Effector memory CD4-positive, alpha-beta T cell (primary cell): ENCODE results near the gene SCAPER.
A peak's percentile ranks its signal among the peaks of the same experiment; 100 is the strongest.

Experiments used
- DNase-seq, 3 donors: peaks; one replicate each; pipeline ENCODE4 v3.0.0-alpha.2; 2020
- H3K27ac ChIP-seq: 2 replicates; pipeline ENCODE4 v1.7.0; 2013; ENCODE audit warnings: mild to moderate bottlenecking, low read length, moderate library complexity; ENCODE audit not compliant: insufficient read depth, poor library complexity, severe bottlenecking
- H3K27me3 ChIP-seq: replicated peaks from 2 replicates; pipeline ENCODE4 v1.7.0; 2013; ENCODE audit warnings: mild to moderate bottlenecking, low read length; ENCODE audit not compliant: insufficient read depth, control insufficient read depth, poor library complexity, severe bottlenecking
- H3K36me3 ChIP-seq: 2 replicates; pipeline ENCODE4 v1.7.0; 2013; ENCODE audit warnings: mild to moderate bottlenecking, low read length, moderate library complexity; ENCODE audit not compliant: control insufficient read depth, insufficient read depth
- H3K4me1 ChIP-seq: 2 replicates; pipeline ENCODE4 v1.7.0; 2013; ENCODE audit warnings: low read length, mild to moderate bottlenecking; ENCODE audit not compliant: control insufficient read depth, insufficient read depth, poor library complexity, severe bottlenecking
- H3K4me3 ChIP-seq: 2 replicates; pipeline ENCODE4 v1.7.0; 2013; ENCODE audit warnings: low read length, low read depth, mild to moderate bottlenecking; ENCODE audit not compliant: insufficient read depth, poor library complexity, severe bottlenecking
- H3K9me3 ChIP-seq: 2 replicates; pipeline ENCODE4 v1.7.0; 2013; ENCODE audit warnings: mild to moderate bottlenecking, low read length, moderate library complexity; ENCODE audit not compliant: control insufficient read depth

Gene SCAPER

GRCh38 chr15:76337696-76338485 is 567.2 kb downstream of the SCAPER start:
- Histone ChIP-seq H3K27ac (no peak overlapping the region), H3K4me3 (no peak overlapping the region), H3K36me3 (no peaks in the 10 kb centered on the region), H3K4me1 (peaks cover 66% of the 10 kb centered on the region), H3K27me3 (peaks cover 88% of the 10 kb centered on the region), H3K9me3 (no peaks in the 10 kb centered on the region)
- no peak for DNase-seq

- no peak for DNase-seq
- no peaks in the 10 kb centered on the region for H3K36me3 ChIP-seq
- peak overlapping the region; percentile 31 for H3K4me3 ChIP-seq
- H3K4me1 ChIP-seq: peaks cover 59% of the 10 kb centered on the region
- no peaks in the 10 kb centered on the region for H3K9me3 ChIP-seq
- H3K27ac ChIP-seq: no peak overlapping the region
- peaks cover 81% of the 10 kb centered on the region for H3K27me3 ChIP-seq
Observed at GRCh38 chr15:76337059-76337695, 568.0 kb downstream of the SCAPER start.

- peak within 1 kb of the TSS; percentile 31 for H3K4me3 ChIP-seq
- no peaks in the 10 kb centered on the region for H3K9me3 ChIP-seq
- no peaks in the 10 kb centered on the region for H3K36me3 ChIP-seq
- DNase-seq: peak in 2 of 3 donors; percentile 12 to 36
- H3K27ac ChIP-seq: no peak within 1 kb of the TSS
- peaks cover 52% of the 10 kb centered on the region for H3K4me1 ChIP-seq
- H3K27me3 ChIP-seq: peaks cover 73% of the 10 kb centered on the region
Observed at GRCh38 chr15:76336254-76337058, 568.7 kb downstream of the SCAPER start, which contains the start of gene ISL2. Gene ISL2, plus strand, starts transcription at chr15:76336773. Its CDS starts 111 bp downstream, at chr15:76336884.

DNA sequence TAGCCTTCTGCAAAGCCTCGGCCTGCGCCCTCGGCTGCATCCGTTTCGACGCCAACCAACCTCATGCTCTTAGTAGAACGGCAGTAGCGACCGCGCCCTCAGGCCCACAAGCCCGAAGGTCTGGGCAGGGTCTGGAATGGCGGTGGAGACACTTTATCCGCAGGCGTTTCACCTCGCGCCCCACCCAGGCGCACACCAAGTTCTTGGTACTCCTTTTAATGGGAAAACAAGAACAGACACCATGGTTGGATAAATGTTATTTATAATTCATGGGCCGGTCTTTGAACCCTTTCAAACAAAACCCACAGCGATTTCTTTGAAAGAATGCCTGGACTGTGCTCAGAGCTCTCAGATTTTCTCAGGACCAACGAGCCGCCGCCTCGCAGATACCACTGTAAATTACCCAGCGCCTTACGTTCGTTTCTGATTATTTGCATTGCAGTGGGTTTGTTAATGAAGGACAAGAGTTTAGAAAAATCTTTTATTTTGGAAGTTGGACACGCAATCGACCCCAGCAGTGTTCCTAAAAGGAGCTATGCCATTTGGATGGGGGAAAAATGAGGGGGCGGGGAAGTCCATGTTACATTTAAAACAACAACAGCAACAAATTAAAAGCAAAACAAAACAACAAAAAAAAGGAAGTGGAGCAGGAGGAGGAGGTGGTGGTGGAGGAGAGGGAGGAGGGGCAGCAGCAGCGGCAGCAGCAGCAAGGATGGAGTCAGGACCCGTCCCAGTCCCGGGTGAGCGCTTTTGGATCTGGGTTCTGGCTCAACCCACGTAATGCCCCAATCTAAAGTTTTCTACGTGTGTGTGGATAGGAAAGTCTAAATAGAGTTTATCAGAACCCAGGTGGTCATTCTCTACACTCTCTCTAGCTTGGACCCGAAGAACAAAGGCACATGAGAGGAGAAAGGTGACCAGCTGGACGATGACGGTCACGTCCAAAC is 569.6 kb downstream of the SCAPER start:
- DNase-seq: no peak
- Histone ChIP-seq H3K27ac (no peak overlapping the region), H3K9me3 (no peaks in the 10 kb centered on the region), H3K27me3 (peaks cover 65% of the 10 kb centered on the region), H3K4me1 (peaks cover 43% of the 10 kb centered on the region), H3K4me3 (peak overlapping the region; percentile 26), H3K36me3 (no peaks in the 10 kb centered on the region)

GRCh38 chr15:76334438-76335306 is 570.5 kb downstream of the SCAPER start:
- Histone ChIP-seq H3K36me3 (no peaks in the 10 kb centered on the region), H3K27ac (no peak overlapping the region), H3K27me3 (peaks cover 56% of the 10 kb centered on the region), H3K4me3 (no peak overlapping the region), H3K4me1 (peaks cover 34% of the 10 kb centered on the region), H3K9me3 (no peaks in the 10 kb centered on the region)
- no peak for DNase-seq

- DNase-seq: no peak
- Histone ChIP-seq H3K4me3 (no peak overlapping the region), H3K27me3 (peaks cover 48% of the 10 kb centered on the region), H3K27ac (no peak overlapping the region), H3K36me3 (no peaks in the 10 kb centered on the region), H3K9me3 (no peaks in the 10 kb centered on the region), H3K4me1 (peaks cover 30% of the 10 kb centered on the region)
Observed at GRCh38 chr15:76333720-76334437, 571.3 kb downstream of the SCAPER start.

- H3K27ac ChIP-seq: no peak overlapping the region
- H3K9me3 ChIP-seq: no peaks in the 10 kb centered on the region
- peaks cover 30% of the 10 kb centered on the region for H3K4me1 ChIP-seq
- H3K36me3 ChIP-seq: no peaks in the 10 kb centered on the region
- H3K4me3 ChIP-seq: no peak overlapping the region
- H3K27me3 ChIP-seq: peaks cover 42% of the 10 kb centered on the region
- no peak for DNase-seq
Observed at GRCh38 chr15:76333309-76333708, 571.8 kb downstream of the SCAPER start.

DNA sequence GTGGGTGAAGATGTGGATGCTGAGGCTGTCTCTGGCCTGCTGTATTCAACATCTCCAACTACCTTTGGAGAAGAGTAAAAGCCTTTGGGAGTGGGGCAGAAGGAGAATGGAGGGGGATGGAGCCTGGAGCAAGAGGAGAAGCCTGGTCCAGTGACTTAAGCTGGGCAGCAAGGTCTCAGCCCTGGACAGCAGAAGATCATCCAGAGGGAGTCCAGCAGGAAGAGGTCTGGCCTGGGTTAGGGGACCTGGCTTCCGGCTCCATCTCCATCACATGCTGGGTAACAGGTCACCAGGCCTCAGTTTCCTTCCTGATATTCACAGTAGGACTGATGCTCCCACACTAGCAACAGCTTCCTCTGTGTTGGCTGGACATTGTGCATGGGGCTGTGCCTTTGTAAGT is 572.3 kb downstream of the SCAPER start:
- DNase-seq: no peak
- Histone ChIP-seq H3K9me3 (no peaks in the 10 kb centered on the region), H3K4me3 (no peak overlapping the region), H3K36me3 (no peaks in the 10 kb centered on the region), H3K4me1 (peaks cover 26% of the 10 kb centered on the region), H3K27me3 (peaks cover 38% of the 10 kb centered on the region), H3K27ac (no peak overlapping the region)
